ENCODE measurements around the gene NT5C1A.

NT5C1A gene

DNA sequence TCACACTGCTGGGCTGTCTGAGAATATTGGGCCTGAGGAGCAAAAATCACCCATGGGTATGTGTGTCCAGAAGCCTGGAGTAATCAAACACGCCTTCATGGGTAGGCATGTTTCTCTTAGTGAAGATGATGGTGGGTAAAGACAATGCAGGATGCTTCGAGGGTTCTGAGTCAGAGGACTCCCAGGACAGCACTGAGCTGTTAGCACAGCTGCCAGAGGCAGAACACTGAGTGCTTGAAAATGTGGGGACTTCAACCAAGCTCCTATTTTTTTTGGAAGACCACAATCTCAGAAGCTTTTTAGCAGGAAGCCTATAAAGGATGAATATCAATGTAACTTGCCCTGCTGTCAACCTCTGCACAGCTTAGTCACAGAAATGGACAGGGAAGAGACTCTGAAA, 7.9 kb upstream of the NT5C1A start:
- ChIA-PET CTCF (interaction anchor here (1.0 to 3.6 kb wide), 6 partner anchors 8 to 74 kb away, joined by 3 to 27 read pairs (median 16); partner anchors contain the start of gene NT5C1A), POLR2A (no interaction called here)
- TF ChIP-seq CTCF (IDR thresholded peaks at IDR 0.05; ENCODE audit: control extremely low read depth, extremely low read depth, low read depth, missing control alignments), result no peak

GRCh38 chr1:39678889-39679288, 7.0 kb upstream of the NT5C1A start:
- ChIA-PET POLR2A (no interaction called here), CTCF (interaction anchor here (1.3 to 3.6 kb wide), 3 partner anchors 20 to 121 kb away, joined by 3 to 27 read pairs (median 4); no protein-coding TSS in a partner anchor)
- no peak for DNase-seq (ENCODE audit: extremely low spot score)
- no peak for TF ChIP-seq CTCF (IDR thresholded peaks at IDR 0.05; ENCODE audit: control extremely low read depth, extremely low read depth, low read depth, missing control alignments)

More for the DNA sequence above, 7.9 kb upstream of the NT5C1A start:
- DNase-seq (ENCODE audit: extremely low spot score), result no peak

DNA sequence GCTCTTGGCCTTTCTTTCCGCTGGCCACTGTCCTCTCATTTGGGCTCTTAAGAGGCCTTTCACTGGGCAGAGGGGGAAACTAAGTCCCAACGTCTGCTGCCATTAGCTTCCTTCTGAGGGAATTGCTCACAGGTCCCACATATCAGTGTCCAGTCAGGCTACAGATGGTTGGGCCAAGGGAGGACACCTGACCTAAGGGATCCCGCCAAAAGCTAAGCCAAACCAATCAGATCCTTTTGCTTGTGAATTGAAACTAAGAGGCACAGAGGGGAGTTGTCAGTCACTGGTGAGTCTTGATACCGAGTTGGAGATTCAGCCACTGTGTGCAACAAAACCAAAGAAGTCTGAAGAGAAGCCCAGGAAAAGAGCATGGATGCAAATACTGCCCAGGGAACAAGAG, 5.7 kb upstream of the NT5C1A start:
- DNase-seq (ENCODE audit: extremely low spot score), result no peak
- TF ChIP-seq CTCF (IDR thresholded peaks at IDR 0.05; ENCODE audit: control extremely low read depth, extremely low read depth, low read depth, missing control alignments), result no peak
- ChIA-PET CTCF (interaction anchor here (1.5 to 13.8 kb wide), 4 partner anchors 10 to 122 kb away, joined by 3 to 276 read pairs (median 4); no protein-coding TSS in a partner anchor), POLR2A (no interaction called here)

- DNase-seq (ENCODE audit: extremely low spot score), result no peak
- ChIA-PET POLR2A (no interaction called here), CTCF (interaction anchor here (1.5 to 13.8 kb wide), 3 partner anchors 11 to 122 kb away, joined by 3 to 276 read pairs (median 3); no protein-coding TSS in a partner anchor)
- TF ChIP-seq CTCF (IDR thresholded peaks at IDR 0.05; ENCODE audit: control extremely low read depth, extremely low read depth, low read depth, missing control alignments), result no peak
Measured at GRCh38 chr1:39676948-39677548, 5.1 kb upstream of the NT5C1A start.

- POLR2A ChIA-PET, result no interaction called here
- no peak for DNase-seq (ENCODE audit: extremely low spot score)
- CTCF ChIA-PET, result interaction anchor here (1.1 to 13.8 kb wide), 4 partner anchors 19 to 98 kb away, joined by 3 to 276 read pairs (median 3); no protein-coding TSS in a partner anchor
- TF ChIP-seq CTCF (IDR thresholded peaks at IDR 0.05; ENCODE audit: control extremely low read depth, extremely low read depth, low read depth, missing control alignments), result no peak
Measured at GRCh38 chr1:39675220-39675619, 3.3 kb upstream of the NT5C1A start.

DNA sequence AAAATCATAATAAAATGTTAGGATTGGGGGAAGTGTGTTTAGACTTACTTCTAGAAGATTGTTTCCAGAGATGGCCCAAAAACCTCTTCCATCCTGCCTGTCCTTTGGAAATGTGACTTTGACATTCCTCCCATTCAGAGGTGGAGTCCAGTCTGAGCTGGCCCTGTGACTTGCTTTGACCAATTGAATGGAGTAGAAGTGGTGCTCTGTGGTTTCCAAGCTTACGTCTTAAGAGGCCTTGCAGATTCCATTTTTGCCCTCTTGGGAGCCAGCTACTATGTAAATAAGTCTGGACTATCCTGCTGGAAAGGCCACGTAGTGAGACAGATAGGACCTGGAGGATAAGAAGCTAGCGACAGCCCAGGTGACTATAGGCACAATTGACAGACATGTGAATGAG, 1.3 kb upstream of the NT5C1A start:
- DNase-seq (ENCODE audit: extremely low spot score), result no peak
- ChIA-PET POLR2A (no interaction called here), CTCF (interaction anchor here (1.0 to 13.8 kb wide), 24 partner anchors 8 to 125 kb away, joined by 3 to 276 read pairs (median 6); partner anchors contain the start of gene HPCAL4)
- no peak for TF ChIP-seq CTCF (IDR thresholded peaks at IDR 0.05; ENCODE audit: control extremely low read depth, extremely low read depth, low read depth, missing control alignments)
